ENCODE results near the gene MSRB1.
A peak's percentile ranks its signal among the peaks of the same experiment; 100 is the strongest.

Gene MSRB1

GRCh38 chr16:1950047-1950446 is 7.0 kb upstream of the MSRB1 start:
- Mint-ChIP-seq H3K9me3 (no peaks in the 10 kb centered on the region), H3K36me3 (ENCODE audit: low read depth) (no peaks in the 10 kb centered on the region), H3K4me1 (no peaks in the 10 kb centered on the region), H3K27ac (no peak overlapping the region), H3K27me3 (ENCODE audit: low read depth) (no peaks in the 10 kb centered on the region), H3K4me3 (no peak overlapping the region)
- TF ChIP-seq CTCF (IDR thresholded peaks at IDR 0.05; ENCODE audit: unreplicated experiment in 3 of 3): no peak

GRCh38 chr16:1949507-1949906 is 6.5 kb upstream of the MSRB1 start:
- peak overlapping the region in 1 of 3 experiments; percentile 9 for H3K4me3 Mint-ChIP-seq
- no peaks in the 10 kb centered on the region for H3K9me3 Mint-ChIP-seq
- TF ChIP-seq CTCF (IDR thresholded peaks at IDR 0.05; ENCODE audit: unreplicated experiment in 3 of 3): no peak
- H3K36me3 Mint-ChIP-seq (ENCODE audit: low read depth): no peaks in the 10 kb centered on the region
- H3K27me3 Mint-ChIP-seq (ENCODE audit: low read depth): no peaks in the 10 kb centered on the region
- H3K27ac Mint-ChIP-seq: no peak overlapping the region
- H3K4me1 Mint-ChIP-seq: no peaks in the 10 kb centered on the region

- H3K9me3 Mint-ChIP-seq: no peaks in the 10 kb centered on the region
- no peak for TF ChIP-seq CTCF (IDR thresholded peaks at IDR 0.05; ENCODE audit: unreplicated experiment in 3 of 3)
- no peak overlapping the region for H3K27ac Mint-ChIP-seq
- no peak overlapping the region for H3K4me3 Mint-ChIP-seq
- no peaks in the 10 kb centered on the region for H3K36me3 Mint-ChIP-seq (ENCODE audit: low read depth)
- H3K4me1 Mint-ChIP-seq: no peaks in the 10 kb centered on the region
- H3K27me3 Mint-ChIP-seq (ENCODE audit: low read depth): no peaks in the 10 kb centered on the region
Observed at GRCh38 chr16:1947369-1947670, 4.3 kb upstream of the MSRB1 start.

- Mint-ChIP-seq H3K9me3 (no peaks in the 10 kb centered on the region), H3K27me3 (ENCODE audit: low read depth) (no peaks in the 10 kb centered on the region), H3K36me3 (ENCODE audit: low read depth) (no peaks in the 10 kb centered on the region), H3K4me3 (no peak overlapping the region), H3K4me1 (peaks cover under 1% of the 10 kb centered on the region), H3K27ac (no peak overlapping the region)
- TF ChIP-seq CTCF (IDR thresholded peaks at IDR 0.05; ENCODE audit: unreplicated experiment in 3 of 3): no peak
Observed at GRCh38 chr16:1946495-1947368, 3.7 kb upstream of the MSRB1 start.

GRCh38 chr16:1945559-1946391 is 2.8 kb upstream of the MSRB1 start:
- no peak overlapping the region for H3K27ac Mint-ChIP-seq

More at GRCh38 chr16:1945559-1946391, 2.8 kb upstream of the MSRB1 start:
- TF ChIP-seq CTCF (IDR thresholded peaks at IDR 0.05; ENCODE audit: unreplicated experiment in 3 of 3): no peak
- Mint-ChIP-seq H3K27me3 (ENCODE audit: low read depth) (no peaks in the 10 kb centered on the region), H3K4me3 (no peak overlapping the region), H3K9me3 (no peaks in the 10 kb centered on the region), H3K36me3 (ENCODE audit: low read depth) (no peaks in the 10 kb centered on the region), H3K4me1 (peaks cover 6% of the 10 kb centered on the region)

Measured in nephron (organoid).